ENCODE measurements around the gene SHC3.

DNA sequence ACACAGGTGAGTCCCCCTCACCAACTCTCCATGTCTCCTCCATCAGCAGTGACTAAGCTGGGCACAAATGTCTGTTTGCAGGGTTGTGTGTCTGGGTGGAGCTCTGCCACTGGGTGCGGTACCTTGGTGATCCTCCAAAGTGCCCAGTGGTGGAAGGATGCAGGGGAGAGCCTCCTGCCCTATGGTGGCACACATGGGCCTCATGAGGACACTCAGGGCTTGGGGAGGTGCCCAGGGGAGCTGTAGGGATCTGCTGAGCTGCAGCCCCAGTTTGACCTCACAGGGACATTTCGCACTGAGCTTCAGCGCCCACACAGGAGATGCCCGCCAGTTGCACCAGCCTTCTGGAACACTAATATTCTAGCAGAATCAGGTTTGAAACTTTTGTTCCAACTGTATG, 157.9 kb downstream of the SHC3 start:
- no peak for TF ChIP-seq CTCF (IDR thresholded peaks at IDR 0.05)
- TF ChIP-seq POLR2A (IDR thresholded peaks at IDR 0.05) = no peak
